ENCODE data around the gene APLP2.

DNA sequence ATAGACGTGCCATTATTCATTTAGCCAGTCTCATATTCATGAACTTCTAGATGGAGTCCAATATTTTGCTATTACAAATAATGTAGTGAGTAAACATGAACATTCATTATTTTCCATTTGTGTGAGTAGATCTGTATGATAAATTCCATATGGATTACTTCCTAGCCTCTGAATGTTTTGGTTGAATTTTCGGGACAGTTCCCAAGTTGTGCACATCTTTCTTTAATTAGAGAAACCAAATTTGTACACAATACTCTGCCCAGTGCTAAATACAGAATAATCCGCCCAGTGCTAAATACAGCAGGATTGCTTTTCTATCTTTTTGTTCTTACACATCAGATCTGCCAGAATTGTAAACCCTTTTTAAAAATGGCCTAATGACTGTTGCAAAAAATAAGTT, 17.1 kb upstream of the APLP2 start:
- TF ChIP-seq, protein P1, sequence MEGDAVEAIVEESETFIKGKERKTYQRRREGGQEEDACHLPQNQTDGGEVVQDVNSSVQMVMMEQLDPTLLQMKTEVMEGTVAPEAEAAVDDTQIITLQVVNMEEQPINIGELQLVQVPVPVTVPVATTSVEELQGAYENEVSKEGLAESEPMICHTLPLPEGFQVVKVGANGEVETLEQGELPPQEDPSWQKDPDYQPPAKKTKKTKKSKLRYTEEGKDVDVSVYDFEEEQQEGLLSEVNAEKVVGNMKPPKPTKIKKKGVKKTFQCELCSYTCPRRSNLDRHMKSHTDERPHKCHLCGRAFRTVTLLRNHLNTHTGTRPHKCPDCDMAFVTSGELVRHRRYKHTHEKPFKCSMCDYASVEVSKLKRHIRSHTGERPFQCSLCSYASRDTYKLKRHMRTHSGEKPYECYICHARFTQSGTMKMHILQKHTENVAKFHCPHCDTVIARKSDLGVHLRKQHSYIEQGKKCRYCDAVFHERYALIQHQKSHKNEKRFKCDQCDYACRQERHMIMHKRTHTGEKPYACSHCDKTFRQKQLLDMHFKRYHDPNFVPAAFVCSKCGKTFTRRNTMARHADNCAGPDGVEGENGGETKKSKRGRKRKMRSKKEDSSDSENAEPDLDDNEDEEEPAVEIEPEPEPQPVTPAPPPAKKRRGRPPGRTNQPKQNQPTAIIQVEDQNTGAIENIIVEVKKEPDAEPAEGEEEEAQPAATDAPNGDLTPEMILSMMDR (IDR thresholded peaks at IDR 0.05; ENCODE audit: low read depth, low read length), result no peak
- TF ChIP-seq, protein P2, sequence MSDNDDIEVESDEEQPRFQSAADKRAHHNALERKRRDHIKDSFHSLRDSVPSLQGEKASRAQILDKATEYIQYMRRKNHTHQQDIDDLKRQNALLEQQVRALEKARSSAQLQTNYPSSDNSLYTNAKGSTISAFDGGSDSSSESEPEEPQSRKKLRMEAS (IDR thresholded peaks at IDR 0.05; ENCODE audit: low read depth, low read length), result no peak
- no peak for TF ChIP-seq POLR2A (IDR thresholded peaks at IDR 0.05; ENCODE audit: extremely low read depth, insufficient read length)
- no peak for TF ChIP-seq MYC (IDR thresholded peaks at IDR 0.05; ENCODE audit: low read depth, low read length)
